ENCODE results near the gene SPDL1. TPM values are rescaled to one million over a fixed set of nuclear protein-coding genes. Genes with fewer than 3 reads are reported as not detected.
A peak's percentile ranks its signal among the peaks of the same experiment; 100 is the strongest.
"Not testable (repeated sequence)": the region's sequence is repeated elsewhere in the genome, so short reads cannot be mapped to it uniquely, and the experiment has no call there.

The SPDL1 gene
- total and polyA plus RNA-seq, 8 donors, result 6.4 to 43.2 (median 33.3) TPM

DNA sequence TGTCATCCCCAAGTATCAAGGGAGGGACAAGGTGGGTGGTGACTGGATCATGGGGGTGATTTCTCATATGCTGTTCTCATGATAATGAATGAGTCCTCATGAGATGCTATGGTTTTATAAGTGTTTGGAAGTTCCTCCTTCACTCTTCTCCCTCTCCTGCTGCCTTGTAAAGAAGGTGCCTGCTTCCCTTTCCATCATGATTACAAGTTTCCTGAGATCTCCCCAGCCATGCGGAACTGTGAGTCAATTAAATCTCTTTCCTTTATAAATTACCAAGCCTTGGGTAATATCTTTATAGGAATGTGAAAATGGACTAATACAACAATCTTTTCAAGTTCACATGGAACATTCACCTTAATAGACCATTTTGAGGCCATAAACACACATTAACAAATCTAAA is 32.0 kb downstream of the SPDL1 start:
- Histone ChIP-seq H3K36me3 (no peaks in the 10 kb centered on the region), H3K9me3 (peaks cover 0 to 1% of the 10 kb centered on the region in 2 donors), H3K4me1 (no peaks in the 10 kb centered on the region), H3K27me3 (no peaks in the 10 kb centered on the region), H3K27ac (no peak overlapping the region), H3K4me3 (no peak overlapping the region)
- ATAC-seq, result no peak
- intact Hi-C loops (cut with DNase I), result no loop called here
- DNase-seq, result no peak
- TF ChIP-seq, protein P1, sequence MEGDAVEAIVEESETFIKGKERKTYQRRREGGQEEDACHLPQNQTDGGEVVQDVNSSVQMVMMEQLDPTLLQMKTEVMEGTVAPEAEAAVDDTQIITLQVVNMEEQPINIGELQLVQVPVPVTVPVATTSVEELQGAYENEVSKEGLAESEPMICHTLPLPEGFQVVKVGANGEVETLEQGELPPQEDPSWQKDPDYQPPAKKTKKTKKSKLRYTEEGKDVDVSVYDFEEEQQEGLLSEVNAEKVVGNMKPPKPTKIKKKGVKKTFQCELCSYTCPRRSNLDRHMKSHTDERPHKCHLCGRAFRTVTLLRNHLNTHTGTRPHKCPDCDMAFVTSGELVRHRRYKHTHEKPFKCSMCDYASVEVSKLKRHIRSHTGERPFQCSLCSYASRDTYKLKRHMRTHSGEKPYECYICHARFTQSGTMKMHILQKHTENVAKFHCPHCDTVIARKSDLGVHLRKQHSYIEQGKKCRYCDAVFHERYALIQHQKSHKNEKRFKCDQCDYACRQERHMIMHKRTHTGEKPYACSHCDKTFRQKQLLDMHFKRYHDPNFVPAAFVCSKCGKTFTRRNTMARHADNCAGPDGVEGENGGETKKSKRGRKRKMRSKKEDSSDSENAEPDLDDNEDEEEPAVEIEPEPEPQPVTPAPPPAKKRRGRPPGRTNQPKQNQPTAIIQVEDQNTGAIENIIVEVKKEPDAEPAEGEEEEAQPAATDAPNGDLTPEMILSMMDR (IDR thresholded peaks at IDR 0.05), result no peak

DNA sequence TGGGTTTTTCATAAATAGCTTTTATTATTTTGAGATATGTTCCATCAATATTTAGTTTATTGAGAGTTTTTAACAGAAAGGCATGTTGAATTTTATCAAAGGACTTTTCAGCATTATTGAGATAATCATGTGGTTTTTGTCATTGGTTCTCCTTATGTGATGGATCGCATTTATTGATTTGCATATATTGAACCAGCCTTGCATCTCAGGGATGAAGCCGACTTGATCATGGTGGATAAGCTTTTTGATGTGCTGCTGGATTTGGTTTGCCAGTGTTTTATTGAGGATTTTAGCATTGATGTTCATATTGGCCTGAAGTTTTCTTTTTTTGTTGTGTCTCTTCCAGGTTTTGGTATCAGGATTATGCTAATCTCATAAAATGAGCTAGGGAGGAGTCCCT is 40.7 kb downstream of the SPDL1 start:
- H3K4me3 ChIP-seq; DNase-seq; H3K27ac ChIP-seq; H3K4me1 ChIP-seq; intact Hi-C loops (cut with DNase I); H3K27me3 ChIP-seq; ATAC-seq; H3K36me3 ChIP-seq; H3K9me3 ChIP-seq: not testable (repeated sequence)

GRCh38 chr5:169626779-169627178 is 43.2 kb downstream of the SPDL1 start:
- TF ChIP-seq, protein P1 (IDR thresholded peaks at IDR 0.05), result no peak
- Histone ChIP-seq H3K27me3 (no peaks in the 10 kb centered on the region), H3K4me3 (no peak overlapping the region), H3K9me3 (no peaks in the 10 kb centered on the region), H3K36me3 (no peaks in the 10 kb centered on the region), H3K4me1 (no peaks in the 10 kb centered on the region), H3K27ac (no peak overlapping the region)
- DNase-seq (no peak), ATAC-seq (peak; percentile 37)
- intact Hi-C loops (cut with DNase I), result no loop called here

GRCh38 chr5:169627551-169627950 is 44.0 kb downstream of the SPDL1 start:
- intact Hi-C loops (cut with DNase I), result no loop called here
- H3K36me3 ChIP-seq, result no peaks in the 10 kb centered on the region
- DNase-seq (no peak), ATAC-seq (no peak)
- no peak overlapping the region for H3K27ac ChIP-seq
- no peaks in the 10 kb centered on the region for H3K9me3 ChIP-seq
- H3K4me3 ChIP-seq, result no peak overlapping the region
- no peaks in the 10 kb centered on the region for H3K27me3 ChIP-seq
- TF ChIP-seq, protein P1 (IDR thresholded peaks at IDR 0.05), result no peak
- no peaks in the 10 kb centered on the region for H3K4me1 ChIP-seq

DNA sequence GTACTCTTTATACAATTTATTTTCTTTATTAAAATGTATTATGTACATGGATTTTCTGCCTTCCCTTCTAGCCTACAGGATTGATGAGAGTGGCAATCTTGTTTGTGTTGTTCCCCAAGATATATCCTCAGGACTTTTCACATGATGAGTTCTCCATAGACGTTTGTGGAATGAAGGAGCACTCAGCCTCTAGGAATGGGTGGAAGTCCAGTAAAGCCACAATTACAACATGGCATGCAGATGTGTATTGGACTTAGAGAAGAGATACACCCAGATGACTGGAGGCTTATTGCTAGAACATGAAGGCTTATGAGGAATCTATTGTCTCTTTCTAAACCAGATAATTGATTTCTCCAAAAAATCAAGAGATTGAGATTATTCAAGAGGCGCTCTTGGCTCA is 45.3 kb downstream of the SPDL1 start:
- no peaks in the 10 kb centered on the region for H3K4me1 ChIP-seq
- no peak for ATAC-seq
- intact Hi-C loops (cut with DNase I), result no loop called here
- H3K27ac ChIP-seq, result no peak overlapping the region
- H3K36me3 ChIP-seq, result no peaks in the 10 kb centered on the region
- TF ChIP-seq, protein P1 (IDR thresholded peaks at IDR 0.05), result no peak
- no peaks in the 10 kb centered on the region for H3K9me3 ChIP-seq
- H3K27me3 ChIP-seq, result no peaks in the 10 kb centered on the region
- DNase-seq, result no peak
- no peak overlapping the region for H3K4me3 ChIP-seq

DNA sequence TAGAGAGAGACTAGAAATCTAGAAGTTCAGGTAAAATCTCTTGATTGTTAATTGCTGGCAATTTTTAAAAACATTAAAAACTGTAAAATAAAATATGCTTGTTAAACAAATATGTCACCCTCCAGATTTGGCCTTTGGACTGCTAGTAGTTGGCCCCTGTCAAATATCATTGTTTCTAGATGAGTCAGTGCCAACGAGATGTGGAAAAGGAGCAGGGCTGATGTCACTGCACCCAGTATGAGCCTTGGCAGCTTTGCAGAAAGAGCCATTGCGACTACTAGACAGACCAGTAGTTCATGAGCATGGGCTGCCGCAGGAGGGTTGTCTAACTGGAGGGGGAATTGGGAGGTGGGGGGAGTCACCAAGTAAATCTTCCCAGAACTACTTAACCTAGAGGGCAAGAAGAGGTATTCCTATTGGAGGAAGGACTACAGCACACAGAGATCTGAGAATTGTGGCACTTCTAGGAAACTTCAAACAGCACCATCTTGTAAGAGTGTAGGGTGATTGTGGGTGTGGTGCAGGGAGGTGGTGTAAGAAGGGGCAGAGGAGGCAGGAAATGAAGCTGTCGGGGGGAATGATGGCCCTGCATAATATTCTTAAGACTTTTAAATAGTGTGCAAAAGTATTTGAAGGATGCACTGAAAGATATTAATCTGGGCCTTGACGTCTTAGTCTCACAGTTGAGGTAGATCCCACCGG is 46.4 kb downstream of the SPDL1 start:
- ATAC-seq, result peak; percentile 60
- TF ChIP-seq, protein P1 (IDR thresholded peaks at IDR 0.05), result no peak

More for the DNA sequence above, 46.4 kb downstream of the SPDL1 start:
- Histone ChIP-seq H3K4me1 (no peaks in the 10 kb centered on the region), H3K4me3 (no peak overlapping the region), H3K9me3 (no peaks in the 10 kb centered on the region), H3K27me3 (no peaks in the 10 kb centered on the region), H3K27ac (no peak overlapping the region), H3K36me3 (no peaks in the 10 kb centered on the region)
- intact Hi-C loops (cut with DNase I), result no loop called here
- DNase-seq, result no peak

Data from left lung (tissue), 10 donors.